DND-41 (cell line): ENCODE results near the gene DLK1.

Source experiments
- ATAC-seq: fragments of 200-7000 bp; cut with Tn5 transposase; 3 replicates; pipeline ENCODE4 v1.9.1; 2021; ENCODE audit warnings: low read depth; ENCODE audit not compliant: insufficient read depth
- DNase-seq: peaks from one replicate; pipeline ENCODE4 v3.0.0-alpha.2; 2020
- H2AFZ ChIP-seq: 2 replicates; pipeline ENCODE4 v1.6.0; 2012; ENCODE audit warnings: low read depth, low read length
- H3K27ac ChIP-seq: 2 replicates; pipeline ENCODE4 v1.5.1; 2012; ENCODE audit warnings: low read length, inconsistent platforms
- H3K27me3 ChIP-seq: fragments of 200-600 bp; sonication (generic); 2 replicates; pipeline ENCODE4 v1.6.0; 2012; ENCODE audit warnings: low read length, mild to moderate bottlenecking, inconsistent platforms; ENCODE audit not compliant: insufficient read depth, poor library complexity
- H3K36me3 ChIP-seq: 2 replicates; pipeline ENCODE4 v1.5.1; 2012; ENCODE audit warnings: low read length, inconsistent platforms; ENCODE audit not compliant: insufficient read depth
- H3K4me1 ChIP-seq: 2 replicates; pipeline ENCODE4 v1.5.1; 2012; ENCODE audit warnings: mild to moderate bottlenecking, low read length; ENCODE audit not compliant: insufficient read depth
- H3K4me2 ChIP-seq: 2 replicates; pipeline ENCODE4 v1.6.0; 2012; ENCODE audit warnings: mild to moderate bottlenecking, moderate library complexity, low read length, inconsistent platforms; ENCODE audit not compliant: insufficient read depth
- H3K4me3 ChIP-seq, 2 experiments: fragments of 200-600 bp in 1 of 2; shearing (Covaris generic) in 1 of 2; 2 replicates each; pipeline ENCODE4 v1.5.1; 2012 to 2016; ENCODE audit warnings: inconsistent platforms in 2 of 2, low read length in 2 of 2, mild to moderate bottlenecking in 2 of 2, low read depth in 1 of 2, moderate library complexity in 1 of 2
- H3K79me2 ChIP-seq: 2 replicates; pipeline ENCODE4 v1.6.0; 2012; ENCODE audit warnings: low read length, inconsistent platforms; ENCODE audit not compliant: insufficient read depth
- H3K9ac ChIP-seq: 2 replicates; pipeline ENCODE4 v1.6.0; 2012; ENCODE audit warnings: low read depth, mild to moderate bottlenecking, inconsistent platforms, low read length, moderate library complexity
- H3K9me3 ChIP-seq: 2 replicates; pipeline ENCODE4 v1.5.1; 2012; ENCODE audit warnings: low read length, moderate library complexity, mild to moderate bottlenecking, inconsistent platforms; ENCODE audit not compliant: insufficient read depth, severe bottlenecking
- H4K20me1 ChIP-seq: 2 replicates; pipeline ENCODE4 v1.6.0; 2012; ENCODE audit warnings: low read length; ENCODE audit not compliant: insufficient read depth
- CTCF ChIP-seq: IDR thresholded peaks from 2 replicates; pipeline ENCODE4 v1.5.1; 2012; ENCODE audit warnings: borderline replicate concordance, low read length, moderate library complexity, mild to moderate bottlenecking; ENCODE audit not compliant: poor library complexity, severe bottlenecking; ENCODE audit errors: extremely low read depth
- EZH2 ChIP-seq: IDR thresholded peaks from 3 replicates; pipeline ENCODE4 v1.6.1; 2012; ENCODE audit warnings: borderline replicate concordance, low read depth, mild to moderate bottlenecking, moderate library complexity, low read length, inconsistent platforms; ENCODE audit not compliant: severe bottlenecking

DLK1 gene

GRCh38 chr14:100678469-100678828 lies 48.2 kb upstream of the DLK1 start:
- no peaks in the 10 kb centered on the region for H4K20me1 ChIP-seq
- peaks cover 31% of the 10 kb centered on the region for H3K27me3 ChIP-seq
- no peak overlapping the region for H3K27ac ChIP-seq
- H2AFZ ChIP-seq: no peak overlapping the region
- no peaks in the 10 kb centered on the region for H3K4me1 ChIP-seq
- no peak overlapping the region for H3K4me2 ChIP-seq
- ATAC-seq (no peak), DNase-seq (no peak)
- no peaks in the 10 kb centered on the region for H3K79me2 ChIP-seq
- H3K9ac ChIP-seq: no peak overlapping the region
- TF ChIP-seq CTCF: no peak
- no peak for TF ChIP-seq EZH2
- no peaks in the 10 kb centered on the region for H3K36me3 ChIP-seq
- H3K9me3 ChIP-seq: no peaks in the 10 kb centered on the region
- H3K4me3 ChIP-seq: no peak overlapping the region

- H4K20me1 ChIP-seq: no peaks in the 10 kb centered on the region
- ATAC-seq (no peak), DNase-seq (no peak)
- no peaks in the 10 kb centered on the region for H3K9me3 ChIP-seq
- no peak overlapping the region for H3K9ac ChIP-seq
- H3K27me3 ChIP-seq: peaks cover 24% of the 10 kb centered on the region
- H3K79me2 ChIP-seq: no peaks in the 10 kb centered on the region
- H3K36me3 ChIP-seq: no peaks in the 10 kb centered on the region
- H3K4me2 ChIP-seq: no peak overlapping the region
- no peaks in the 10 kb centered on the region for H3K4me1 ChIP-seq
- H2AFZ ChIP-seq: no peak overlapping the region
- TF ChIP-seq CTCF (no peak), EZH2 (no peak)
- no peak overlapping the region for H3K4me3 ChIP-seq
- no peak overlapping the region for H3K27ac ChIP-seq
Measured at GRCh38 chr14:100679153-100679552, 47.5 kb upstream of the DLK1 start.

GRCh38 chr14:100679707-100680438 lies 46.8 kb upstream of the DLK1 start:
- no peak overlapping the region for H3K9ac ChIP-seq
- no peaks in the 10 kb centered on the region for H3K36me3 ChIP-seq
- no peaks in the 10 kb centered on the region for H3K79me2 ChIP-seq
- no peak overlapping the region for H3K4me3 ChIP-seq
- peaks cover 20% of the 10 kb centered on the region for H3K27me3 ChIP-seq
- H2AFZ ChIP-seq: no peak overlapping the region
- H3K27ac ChIP-seq: no peak overlapping the region
- no peak overlapping the region for H3K4me2 ChIP-seq
- no peaks in the 10 kb centered on the region for H4K20me1 ChIP-seq
- no peaks in the 10 kb centered on the region for H3K4me1 ChIP-seq
- H3K9me3 ChIP-seq: no peaks in the 10 kb centered on the region
- DNase-seq (no peak), ATAC-seq (no peak)
- TF ChIP-seq EZH2 (no peak), CTCF (no peak)
